NCI-H345 treated with DMSO at 0.1 percent for 48 hours (cell line): ENCODE data around the gene TTC7B.

ENCODE experiments used
- DNase-seq: peaks from one replicate; lab custom pipeline; 2025; ENCODE audit not compliant: unreplicated experiment; lab: John Stamatoyannopoulos, UW

TTC7B gene

GRCh38 chr14:90805662-90806540, 10.3 kb downstream of the TTC7B start:
- DNase-seq = no peak

GRCh38 chr14:90805084-90805391, 11.2 kb downstream of the TTC7B start:
- no peak for DNase-seq

GRCh38 chr14:90804292-90805083, 11.7 kb downstream of the TTC7B start:
- no peak for DNase-seq

GRCh38 chr14:90803249-90803648, 13.0 kb downstream of the TTC7B start:
- no peak for DNase-seq

- DNase-seq = no peak
Measured at GRCh38 chr14:90799420-90799819, 16.8 kb downstream of the TTC7B start.

- no peak for DNase-seq
Measured at GRCh38 chr14:90797919-90798318, 18.3 kb downstream of the TTC7B start.

- DNase-seq = no peak
Measured at GRCh38 chr14:90797451-90797850, 18.8 kb downstream of the TTC7B start.

- DNase-seq = no peak
Measured at GRCh38 chr14:90796329-90796728, 19.9 kb downstream of the TTC7B start.

GRCh38 chr14:90795744-90796143, 20.5 kb downstream of the TTC7B start:
- DNase-seq = no peak

GRCh38 chr14:90791486-90791885, 24.7 kb downstream of the TTC7B start:
- DNase-seq = no peak

GRCh38 chr14:90788031-90788430, 28.2 kb downstream of the TTC7B start:
- no peak for DNase-seq

GRCh38 chr14:90785876-90786450, 30.3 kb downstream of the TTC7B start:
- DNase-seq = no peak

GRCh38 chr14:90785471-90785870, 30.8 kb downstream of the TTC7B start:
- DNase-seq = no peak

GRCh38 chr14:90784621-90785270, 31.5 kb downstream of the TTC7B start:
- no peak for DNase-seq

GRCh38 chr14:90783344-90783743, 32.9 kb downstream of the TTC7B start:
- DNase-seq = no peak

- no peak for DNase-seq
Measured at GRCh38 chr14:90782892-90783291, 33.3 kb downstream of the TTC7B start.

GRCh38 chr14:90781876-90782275, 34.4 kb downstream of the TTC7B start:
- DNase-seq = no peak

- no peak for DNase-seq
Measured at GRCh38 chr14:90781344-90781761, 34.9 kb downstream of the TTC7B start.

- DNase-seq = no peak
Measured at GRCh38 chr14:90780519-90780918, 35.7 kb downstream of the TTC7B start.

- peak; percentile 25 for DNase-seq
Measured at GRCh38 chr14:90778571-90779255, 37.5 kb downstream of the TTC7B start.
